Amygdala (tissue), 56 donors: Measurements from ENCODE around the gene CLTA.
A peak's percentile ranks its signal among the peaks of the same experiment; 100 is the strongest.
"Not testable (repeated sequence)": the region's sequence is repeated elsewhere in the genome, so short reads cannot be mapped to it uniquely, and the experiment has no call there.

Experiments used
- DNase-seq, 56 donors: peaks; one replicate each; lab custom pipeline; 2025; lab: John Stamatoyannopoulos, UW

The CLTA gene

DNA sequence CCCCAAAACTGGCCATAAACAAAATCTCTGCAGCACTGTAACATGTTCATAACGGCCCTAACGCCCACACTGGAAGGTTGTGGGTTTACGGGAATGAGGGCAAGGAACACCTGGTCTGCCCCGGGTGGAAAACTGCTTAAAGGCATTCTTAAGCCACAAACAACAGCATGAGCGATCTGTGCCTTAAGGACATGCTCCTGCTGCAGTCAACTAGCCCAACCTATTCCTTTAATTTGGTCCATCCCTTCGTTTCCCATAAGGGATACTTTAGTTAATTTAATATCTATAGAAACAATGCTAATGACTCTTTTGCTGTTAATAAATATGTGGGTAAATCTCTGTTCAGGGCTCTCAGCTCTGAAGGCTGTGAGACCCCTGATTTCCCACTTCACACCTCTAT lies 10.5 kb upstream of the CLTA start:
- DNase-seq, result not testable (repeated sequence)

- no peak for DNase-seq
Observed at GRCh38 chr9:36187414-36187813, 3.3 kb upstream of the CLTA start.

- no peak for DNase-seq
Observed at GRCh38 chr9:36188212-36188611, 2.5 kb upstream of the CLTA start.

DNA sequence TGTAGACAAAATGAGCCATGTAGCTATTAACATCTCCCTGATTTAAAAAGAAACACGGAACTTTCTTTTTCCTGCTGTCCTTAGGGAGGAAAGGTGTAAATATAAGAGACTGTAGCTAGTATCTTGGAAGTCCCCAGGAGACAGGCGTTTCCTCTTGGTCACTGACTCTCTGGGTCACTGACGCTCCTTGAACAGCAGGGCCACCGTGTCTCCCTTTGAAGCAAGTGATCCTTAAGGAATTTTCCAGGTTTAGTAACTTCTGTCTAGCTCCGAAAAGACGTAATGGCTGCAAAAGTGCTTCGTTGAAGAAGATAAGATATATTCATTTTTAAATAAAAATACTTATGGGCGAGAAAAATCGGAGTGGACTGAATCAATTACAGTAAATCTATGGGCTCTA lies 745 bp upstream of the CLTA start:
- peak in 1 of 56 donors; percentile 12 for DNase-seq

DNA sequence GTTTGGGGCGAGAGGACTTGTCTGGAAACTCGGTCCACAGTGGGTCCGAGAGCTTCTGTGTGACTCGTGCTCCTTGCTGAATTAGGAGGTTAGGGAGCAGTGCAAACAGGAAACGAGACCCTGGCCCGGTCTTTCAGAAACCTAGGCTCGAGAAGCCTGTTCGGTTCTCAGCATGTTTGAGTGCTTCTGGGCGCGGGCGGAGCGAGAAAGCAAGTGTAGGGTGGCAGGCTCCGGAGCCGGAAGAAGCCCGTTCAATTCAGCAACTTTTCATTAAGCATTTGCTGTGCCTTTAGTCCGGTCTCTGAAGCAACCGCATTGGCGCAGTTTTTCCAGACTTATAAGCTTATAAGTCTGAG lies 547 bp downstream of the CLTA start:
- DNase-seq, result peak in 5 of 56 donors; percentile 29 to 52 (median 37)

GRCh38 chr9:36191686-36192085 lies 965 bp downstream of the CLTA start:
- no peak for DNase-seq

DNA sequence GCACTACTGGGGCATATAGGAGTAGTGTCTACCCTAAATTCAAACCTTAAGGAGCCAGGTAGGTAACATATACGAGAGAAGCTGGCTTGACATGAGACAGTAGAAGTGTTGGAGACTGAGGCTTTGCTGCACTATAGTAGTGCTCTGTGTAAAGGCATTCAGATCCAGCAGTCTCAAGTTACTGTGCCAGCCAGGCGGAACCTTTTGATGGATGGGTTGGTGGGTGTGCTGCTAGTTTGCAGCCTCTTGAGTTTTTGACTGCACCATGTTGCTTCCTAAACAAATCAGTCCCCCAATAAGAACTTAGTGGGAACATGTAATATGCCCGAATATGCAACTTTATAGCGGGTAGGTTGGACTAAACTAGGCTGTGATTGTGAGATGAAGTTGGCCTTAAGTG lies 1.5 kb downstream of the CLTA start:
- no peak for DNase-seq

GRCh38 chr9:36193023-36193422 lies 2.3 kb downstream of the CLTA start:
- no peak for DNase-seq

- no peak for DNase-seq
Observed at GRCh38 chr9:36194326-36195000, 3.7 kb downstream of the CLTA start.

GRCh38 chr9:36204906-36205547 lies 14.3 kb downstream of the CLTA start:
- DNase-seq, result peak in 2 of 56 donors; percentile 17 to 33

DNA sequence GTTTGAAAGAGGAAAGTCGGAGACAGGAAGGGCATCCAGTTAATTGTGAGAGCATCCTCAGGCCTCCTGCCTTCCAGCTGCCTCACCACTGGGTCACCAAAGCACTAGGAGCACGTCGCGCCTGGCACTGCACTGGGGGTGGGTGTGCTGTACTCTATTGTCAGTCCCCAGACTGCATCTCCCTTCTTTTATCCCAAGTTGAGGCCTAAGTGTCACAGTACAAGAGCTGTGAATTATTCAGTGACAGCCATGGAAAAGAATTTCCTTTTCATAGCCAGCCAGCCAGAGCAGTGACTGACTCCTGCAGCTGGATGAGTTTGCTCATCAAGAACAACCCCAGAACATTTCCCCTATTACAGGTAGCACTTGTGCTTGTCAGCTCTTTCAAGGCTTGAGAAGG lies 16.3 kb downstream of the CLTA start:
- peak in 31 of 56 donors; percentile 17 to 72 (median 38) for DNase-seq

DNA sequence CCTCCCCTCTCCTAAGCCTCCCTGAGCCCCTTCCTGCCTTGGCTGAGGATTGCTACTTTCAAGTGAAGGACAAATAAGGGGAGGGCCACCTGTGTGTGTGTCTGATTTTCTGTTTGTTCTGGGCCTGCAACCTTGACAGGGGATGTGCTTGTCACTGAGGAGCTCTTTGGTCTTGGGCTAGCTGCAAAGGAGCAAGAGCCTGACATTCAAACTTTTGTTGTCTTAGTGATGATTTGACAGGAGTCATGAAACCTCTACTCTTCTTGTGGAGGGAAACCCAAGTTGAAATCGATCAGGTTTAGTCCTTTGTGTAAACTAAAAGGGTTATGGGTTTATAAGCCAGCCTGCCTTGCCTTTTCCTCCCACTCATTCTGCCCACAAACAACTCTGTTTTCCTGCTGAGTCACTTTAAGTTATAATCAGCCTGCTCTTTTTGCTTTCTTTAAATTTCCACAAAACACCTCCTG lies 16.9 kb downstream of the CLTA start:
- no peak for DNase-seq

DNA sequence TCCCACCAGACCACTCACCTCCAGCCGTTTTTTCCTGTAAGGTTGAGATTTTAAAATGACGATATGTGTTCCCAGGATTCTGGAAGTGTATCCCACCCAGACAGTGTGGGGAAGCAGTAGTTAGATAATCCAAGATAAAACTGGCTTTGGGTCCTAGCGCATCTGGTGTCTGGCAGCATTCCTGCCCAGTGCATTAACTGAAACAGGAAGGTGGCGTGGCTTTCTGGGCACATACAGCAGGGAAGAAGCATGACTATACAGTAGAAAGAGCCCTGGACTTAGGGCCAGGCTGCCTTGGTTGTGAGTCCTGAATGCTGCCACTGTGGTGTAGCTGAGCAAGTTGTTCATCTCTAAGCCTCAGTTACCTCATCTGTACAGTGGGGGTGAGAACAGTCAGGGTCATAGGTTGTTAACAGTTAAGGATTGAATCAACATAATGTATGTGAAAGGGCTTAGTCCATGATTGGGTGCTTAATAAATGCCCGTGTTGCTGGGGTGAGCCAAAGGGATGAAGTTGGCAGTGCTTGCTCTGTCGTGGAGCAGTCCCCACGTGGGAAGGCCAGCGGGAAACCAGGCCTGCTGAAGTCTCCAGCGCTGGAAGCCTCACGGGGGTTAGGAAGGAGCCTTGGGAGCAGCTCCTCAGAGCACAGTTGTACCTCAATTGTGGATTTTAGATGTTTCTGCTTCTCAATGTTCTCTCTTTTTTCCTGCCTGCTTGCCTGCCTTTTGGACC lies 18.0 kb downstream of the CLTA start:
- no peak for DNase-seq

DNA sequence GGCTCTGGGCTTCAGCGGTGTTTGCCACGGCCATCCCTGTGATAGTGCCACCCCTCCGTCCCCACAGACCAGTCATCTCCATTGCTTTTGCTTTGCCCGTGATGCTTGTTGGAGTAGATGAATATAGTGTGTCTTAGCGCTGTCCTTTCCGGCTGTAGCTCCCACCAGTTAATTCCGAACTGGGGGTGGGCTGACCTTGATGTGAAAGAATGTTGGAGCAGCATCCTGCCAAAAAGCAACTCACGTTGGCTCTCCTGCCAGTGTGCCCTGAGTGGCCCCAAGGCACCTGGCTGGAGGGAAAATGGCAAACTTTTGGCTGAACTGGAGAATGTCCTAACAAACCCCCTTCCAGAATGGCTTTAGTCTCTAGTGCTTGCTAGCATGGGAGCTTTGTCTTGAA lies 20.0 kb downstream of the CLTA start:
- DNase-seq, result no peak

DNA sequence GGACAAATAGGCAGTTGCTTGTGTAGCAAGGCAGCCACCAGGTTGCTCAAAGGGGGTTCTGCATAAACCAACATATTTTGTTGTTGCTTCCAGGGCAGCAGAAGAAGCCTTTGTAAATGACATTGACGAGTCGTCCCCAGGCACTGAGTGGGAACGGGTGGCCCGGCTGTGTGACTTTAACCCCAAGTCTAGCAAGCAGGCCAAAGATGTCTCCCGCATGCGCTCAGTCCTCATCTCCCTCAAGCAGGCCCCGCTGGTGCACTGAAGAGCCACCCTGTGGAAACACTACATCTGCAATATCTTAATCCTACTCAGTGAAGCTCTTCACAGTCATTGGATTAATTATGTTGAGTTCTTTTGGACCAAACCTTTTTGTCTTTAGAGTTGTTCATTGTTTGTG lies 20.8 kb downstream of the CLTA start:
- DNase-seq, result no peak

- DNase-seq, result no peak
Observed at GRCh38 chr9:36213387-36213786, 22.7 kb downstream of the CLTA start.

- peak in 1 of 56 donors; percentile 29 for DNase-seq
Observed at GRCh38 chr9:36213989-36214388, 23.3 kb downstream of the CLTA start.

- no peak for DNase-seq
Observed at GRCh38 chr9:36214571-36214970, 23.9 kb downstream of the CLTA start.

- peak in 1 of 56 donors; percentile 20 for DNase-seq
Observed at GRCh38 chr9:36217256-36217968, 26.7 kb downstream of the CLTA start.

DNA sequence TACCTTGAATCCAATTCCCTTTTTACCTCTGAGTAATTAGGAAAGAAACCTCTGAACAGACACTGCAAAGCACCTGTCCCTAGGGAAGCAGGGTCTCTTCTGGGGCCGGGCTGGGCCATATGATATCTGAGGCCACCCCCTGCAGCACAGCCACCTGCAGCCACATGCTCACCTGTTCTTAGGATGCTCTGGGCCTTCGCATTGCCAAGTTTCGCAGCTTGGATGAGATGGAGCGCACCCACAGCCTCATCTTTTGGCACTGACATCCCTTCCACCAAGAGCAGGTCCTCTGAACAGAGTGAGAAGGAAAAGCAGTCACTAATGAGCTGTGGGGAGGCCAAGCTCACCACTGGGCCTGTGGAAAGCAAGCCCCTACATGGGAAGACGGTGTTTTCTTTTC lies 27.3 kb downstream of the CLTA start:
- no peak for DNase-seq

GRCh38 chr9:36218411-36218901 lies 27.7 kb downstream of the CLTA start:
- peak in 20 of 56 donors; percentile 17 to 74 (median 34) for DNase-seq
